Activated CD4-positive, alpha-beta T cell treated with anti-CD3 and anti-CD28 coated beads, Interleukin-2, Interleukin-4, amounts not matched to agents 100 ng/mL and 50 ng/mL, durations not matched to agents 16 hours and 8 hours (primary cell): ENCODE measurements around the gene RPH3AL.
"Not testable (repeated sequence)": the region's sequence is repeated elsewhere in the genome, so short reads cannot be mapped to it uniquely, and the experiment has no call there.

Source experiments
- DNase-seq: peaks from one replicate; pipeline ENCODE4 v3.0.0-alpha.2; 2020; ENCODE audit warnings: low spot score

RPH3AL gene

DNA sequence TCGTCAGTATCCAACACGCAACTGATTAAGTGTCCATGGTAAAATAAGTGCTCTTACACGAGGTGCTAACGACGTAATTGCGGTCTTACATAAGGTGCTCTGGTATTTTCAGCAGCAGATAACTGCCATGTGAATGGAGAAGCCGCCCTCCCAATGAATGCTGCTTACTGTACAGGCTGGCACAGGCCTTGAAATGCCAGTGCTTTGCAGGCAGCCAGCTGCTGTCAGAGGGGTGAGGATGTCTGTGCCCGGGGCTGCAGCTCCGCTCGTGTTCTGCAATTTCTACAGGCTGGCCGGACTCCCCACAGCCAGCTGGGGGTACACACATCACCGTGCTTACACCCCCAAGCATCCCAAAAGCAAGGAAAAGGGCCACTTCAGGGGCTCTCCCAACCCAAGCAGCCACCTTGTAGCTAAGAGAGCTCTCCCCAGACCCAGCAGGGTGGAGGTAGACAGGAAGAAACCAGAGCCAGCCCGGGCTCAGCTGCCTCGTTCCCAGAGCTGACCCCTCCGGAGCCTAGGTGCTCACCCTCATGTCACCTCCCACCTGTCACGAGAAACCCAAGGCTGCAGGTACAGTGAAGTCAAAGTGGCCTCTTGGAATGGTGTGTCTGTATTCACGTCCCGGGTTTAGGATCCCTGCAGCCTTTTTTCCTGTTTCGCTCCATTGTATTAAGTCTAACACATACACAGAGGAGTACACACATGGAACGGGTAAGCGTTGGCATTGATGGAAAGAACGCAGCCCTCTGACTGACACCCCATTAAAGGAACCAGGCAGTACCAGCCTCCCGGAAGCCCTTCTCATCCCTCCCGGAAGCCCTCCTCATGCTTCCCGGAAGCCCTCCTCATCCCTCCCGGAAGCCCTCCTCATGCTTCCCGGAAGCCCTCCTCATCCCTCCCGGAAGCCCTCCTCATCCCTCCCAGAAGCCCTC lies 27.2 kb upstream of the RPH3AL start:
- no peak for DNase-seq

DNA sequence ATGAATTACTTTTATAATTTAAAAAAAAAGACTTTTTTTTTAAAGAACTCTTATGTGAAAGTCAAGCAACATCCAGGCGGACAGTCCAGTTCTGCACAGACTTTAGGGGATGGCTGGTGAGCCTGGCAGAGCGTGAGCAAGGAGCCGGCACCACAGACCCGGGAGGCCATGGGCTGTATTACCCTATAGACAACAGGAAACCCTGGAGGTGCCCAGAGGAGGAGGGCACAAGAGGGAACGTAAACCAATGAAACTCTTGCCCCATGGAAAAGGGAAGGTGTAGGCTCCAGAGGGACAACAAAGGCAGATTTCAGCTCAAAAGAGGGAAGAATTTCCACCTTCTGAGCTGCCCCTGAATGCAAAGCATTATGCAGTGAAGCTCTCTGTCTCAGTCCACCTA lies 25.5 kb upstream of the RPH3AL start:
- no peak for DNase-seq

DNA sequence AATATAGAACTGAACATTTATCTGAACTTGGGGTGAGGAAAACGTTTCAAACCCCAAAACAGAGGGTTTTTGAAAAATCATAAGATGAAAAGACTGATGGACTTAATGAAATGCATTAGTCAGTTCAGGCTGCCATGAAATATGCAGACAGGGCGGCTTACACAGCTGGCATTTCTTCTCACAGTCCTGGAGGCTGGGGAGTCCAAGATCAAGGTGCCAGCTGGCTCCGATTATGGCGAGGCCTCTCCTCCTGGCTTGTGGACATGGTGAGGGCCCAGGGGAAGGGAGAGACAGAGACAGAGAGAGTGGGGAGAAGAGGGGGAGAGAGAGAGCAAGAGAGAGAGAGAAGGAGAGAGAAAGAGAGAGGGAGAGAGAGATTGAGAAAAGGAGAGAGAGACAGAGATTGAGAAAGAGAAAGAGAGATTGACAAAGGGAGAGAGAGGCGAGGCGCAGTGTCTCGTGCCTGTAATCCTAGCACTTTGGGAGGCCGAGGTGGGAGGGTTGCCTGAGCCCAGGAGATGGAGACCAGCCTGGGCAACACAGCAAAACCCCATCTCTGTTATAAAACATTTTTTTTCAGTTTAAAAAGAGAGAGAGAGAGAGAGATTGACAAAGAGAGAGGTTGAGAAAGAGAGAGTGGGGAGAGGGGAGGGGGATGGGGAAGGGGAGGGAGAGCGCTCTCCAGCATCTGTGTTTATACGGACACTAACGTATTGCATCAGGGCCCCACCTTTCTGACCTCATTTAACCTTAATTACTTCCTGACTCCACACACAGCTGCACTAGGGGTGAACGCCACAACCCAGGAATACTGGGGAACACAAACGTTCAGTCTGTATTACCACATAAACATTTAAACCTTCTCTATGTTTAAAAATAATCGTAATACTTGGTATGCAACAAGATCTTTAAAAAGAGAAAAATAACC lies 24.6 kb upstream of the RPH3AL start:
- no peak for DNase-seq

DNA sequence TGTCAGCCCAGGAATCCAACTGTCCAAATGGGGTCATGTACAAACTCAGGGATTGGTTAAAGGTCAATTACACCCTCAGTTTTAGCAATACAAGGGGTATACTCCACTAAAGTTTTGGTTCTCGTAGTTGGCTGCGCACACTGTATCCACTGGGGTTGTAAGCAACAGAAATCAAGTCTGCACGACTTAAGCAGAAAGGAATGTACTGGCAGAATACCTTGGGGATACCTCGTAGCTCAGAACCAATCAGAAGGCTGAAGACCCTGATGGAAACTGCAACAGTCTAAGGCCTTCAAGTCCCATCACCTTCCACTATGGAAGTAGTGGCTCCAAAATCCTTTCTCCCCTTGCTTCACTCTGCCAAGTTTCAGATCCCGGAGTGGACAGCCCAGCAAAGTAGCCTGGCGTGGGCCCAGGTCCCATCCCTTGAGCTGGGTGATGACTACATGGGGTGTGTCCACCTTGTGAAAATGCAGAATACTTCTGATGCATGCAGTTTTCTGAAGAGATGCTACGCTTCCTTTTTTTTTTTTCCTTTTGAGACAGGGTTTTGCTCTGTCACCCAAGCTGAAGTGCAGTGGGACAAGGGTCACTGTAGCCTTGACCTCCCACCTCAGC lies 21.1 kb upstream of the RPH3AL start:
- no peak for DNase-seq

DNA sequence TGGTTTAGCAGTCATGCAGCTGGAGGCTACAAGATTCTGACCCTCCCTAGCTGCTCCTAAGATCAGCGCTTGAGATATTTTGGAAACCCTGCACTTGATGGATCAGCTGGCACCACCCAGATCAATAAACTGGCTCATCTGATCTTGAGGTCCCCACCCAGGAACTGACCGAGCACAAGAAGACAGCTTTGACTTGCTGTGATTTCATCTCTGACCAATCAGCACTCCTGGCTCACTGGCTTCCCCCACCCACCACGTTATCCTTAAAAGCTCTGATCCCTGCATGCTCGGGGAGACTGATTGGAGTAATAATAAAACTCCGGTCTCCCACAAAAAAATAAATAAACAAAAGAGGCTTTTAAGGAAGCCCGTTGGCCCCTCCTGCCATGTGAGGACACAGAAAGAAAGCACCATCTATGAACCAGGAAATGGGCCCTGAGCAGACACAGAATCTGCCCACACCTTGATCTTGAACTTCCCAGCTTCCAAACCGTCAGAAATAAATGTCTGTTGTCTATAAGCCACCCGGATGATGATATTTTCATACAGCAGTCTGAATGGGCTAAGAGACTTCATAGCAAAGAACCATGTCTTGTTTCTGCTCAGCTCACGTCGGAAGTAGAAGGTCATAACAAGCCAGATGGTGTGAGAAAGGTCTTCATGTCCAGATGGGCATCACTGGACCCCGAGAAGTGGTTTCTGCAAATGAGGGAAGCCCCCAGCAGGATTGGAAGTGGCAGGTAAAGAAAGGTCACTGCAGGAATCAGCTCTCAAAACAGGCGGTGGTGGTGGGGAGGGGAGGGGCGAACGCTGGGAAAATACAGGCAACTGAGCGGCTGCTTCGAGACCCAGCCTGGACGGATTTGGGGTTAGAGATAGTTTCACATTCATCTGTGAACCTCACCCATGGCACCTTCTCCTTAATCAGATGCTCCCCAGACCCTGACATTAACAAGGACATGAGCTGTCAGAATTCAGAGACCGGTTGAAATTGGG lies 19.8 kb upstream of the RPH3AL start:
- no peak for DNase-seq

DNA sequence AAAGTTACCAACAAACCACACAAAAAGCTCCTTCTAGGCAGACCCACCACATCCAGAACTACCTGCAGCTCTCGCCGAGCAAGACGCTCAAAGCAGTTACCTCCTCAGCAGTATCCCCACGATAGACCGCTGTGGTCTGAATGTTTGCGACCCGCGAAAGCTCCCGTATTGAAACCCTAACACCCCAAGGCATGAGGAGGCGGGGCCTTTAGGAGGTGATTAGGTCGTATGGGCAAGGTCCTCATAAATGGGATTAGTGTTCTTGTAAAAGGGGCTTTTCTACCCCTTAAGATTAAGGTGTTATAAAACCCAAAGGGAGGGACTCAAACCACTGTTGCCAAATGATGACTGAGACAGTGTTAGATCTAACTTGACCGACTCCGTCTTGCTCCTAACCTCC lies 19.0 kb upstream of the RPH3AL start:
- no peak for DNase-seq

DNA sequence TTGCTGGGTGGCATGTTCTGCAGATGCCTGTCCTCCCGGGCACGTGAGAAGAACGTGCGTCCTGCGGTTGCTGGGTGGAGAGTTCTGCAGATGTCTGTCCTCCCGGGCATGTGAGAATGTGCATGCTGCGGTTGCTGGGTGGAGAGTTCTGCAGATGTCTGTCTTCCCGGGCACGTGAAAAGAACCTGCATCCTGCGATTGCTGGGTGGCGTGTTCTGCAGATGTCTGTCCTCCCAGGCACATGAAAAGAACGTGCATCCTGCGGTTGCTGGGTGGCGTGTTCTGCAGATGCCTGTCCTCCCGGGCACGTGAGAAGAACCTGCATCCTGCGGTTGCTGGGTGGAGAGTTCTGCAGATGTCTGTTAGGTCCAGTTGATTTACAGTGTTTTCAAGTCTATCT lies 15.0 kb upstream of the RPH3AL start:
- not testable (repeated sequence) for DNase-seq

DNA sequence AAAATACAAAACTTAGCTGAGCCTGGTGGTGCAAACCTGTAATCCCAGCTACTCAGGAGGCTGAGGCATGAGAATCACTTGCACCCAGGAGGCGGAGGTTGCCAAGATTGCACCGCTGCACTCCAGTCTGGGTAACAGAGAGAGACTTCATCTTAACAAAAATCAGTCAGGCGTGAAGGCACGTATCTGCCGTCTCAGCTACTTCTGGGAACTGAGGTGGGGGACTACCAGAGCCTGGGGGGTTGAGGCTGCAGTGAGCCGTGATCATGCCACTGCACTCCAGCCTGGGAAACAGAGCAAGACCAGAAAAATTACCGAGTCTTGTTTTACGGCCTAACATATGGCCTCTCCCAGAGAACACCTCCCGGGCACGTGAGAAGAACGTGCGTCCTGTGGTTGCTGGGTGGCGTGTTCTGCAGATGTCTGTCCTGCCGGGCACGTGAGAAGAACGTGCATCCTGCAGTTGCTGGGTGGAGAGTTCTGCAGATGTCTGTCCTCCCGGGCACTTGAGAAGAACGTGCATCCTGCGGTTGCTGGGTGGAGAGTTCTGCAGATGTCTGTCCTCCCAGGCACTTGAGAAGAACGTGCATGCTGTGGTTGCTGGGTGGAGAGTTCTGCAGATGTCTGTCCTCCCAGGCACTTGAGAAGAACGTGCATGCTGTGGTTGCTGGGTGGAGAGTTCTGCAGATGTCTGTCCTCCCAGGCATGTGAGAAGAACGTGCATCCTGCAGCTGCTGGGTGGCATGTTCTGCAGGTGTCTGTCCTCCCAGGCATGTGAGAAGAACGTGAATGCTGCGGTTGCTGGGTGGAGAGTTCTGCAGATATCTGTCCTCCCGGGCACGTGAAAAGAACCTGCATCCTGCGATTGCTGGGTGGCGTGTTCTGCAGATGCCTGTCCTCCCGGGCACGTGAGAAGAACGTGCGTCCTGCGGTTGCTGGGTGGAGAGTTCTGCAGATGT lies 14.3 kb upstream of the RPH3AL start:
- not testable (repeated sequence) for DNase-seq

DNA sequence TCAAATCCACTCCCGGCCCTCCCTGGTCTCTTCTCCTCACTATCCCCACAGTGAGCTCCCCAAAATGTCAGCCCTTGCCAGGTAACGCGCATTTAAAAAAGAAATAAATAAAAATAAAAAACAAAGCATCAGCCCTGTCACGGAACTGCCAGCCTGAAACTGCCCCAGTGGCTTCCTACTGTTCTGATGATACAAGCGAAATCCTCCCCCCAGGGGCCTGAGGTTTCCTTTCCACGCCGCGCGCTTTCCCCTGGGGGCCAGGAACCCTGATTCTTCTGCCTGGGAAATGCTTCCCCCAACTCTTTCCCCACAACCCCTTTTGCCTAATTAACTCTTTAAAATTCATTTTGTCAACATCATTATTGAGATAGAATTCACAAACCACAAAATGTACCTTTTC lies 12.2 kb upstream of the RPH3AL start:
- no peak for DNase-seq

DNA sequence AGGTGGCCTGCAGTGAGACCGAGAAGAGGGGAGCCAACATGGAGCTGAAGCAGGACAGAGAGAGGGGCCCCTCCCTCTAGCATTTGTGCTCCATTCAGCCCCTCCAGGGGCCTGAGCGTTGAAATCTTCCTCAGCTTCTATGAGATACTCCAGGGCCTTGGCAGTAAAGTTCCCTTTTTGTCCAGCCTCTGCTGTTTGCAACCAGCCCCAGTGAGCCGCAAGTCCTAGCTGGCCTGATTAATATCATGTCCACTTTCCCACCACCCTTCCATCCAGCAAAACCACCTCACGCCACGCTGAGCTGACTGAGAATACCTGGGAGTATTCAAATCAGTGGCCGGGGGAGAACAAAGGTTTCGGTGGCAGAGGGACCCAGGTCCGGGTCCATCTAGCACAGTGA lies 11.7 kb upstream of the RPH3AL start:
- DNase-seq, result no peak

DNA sequence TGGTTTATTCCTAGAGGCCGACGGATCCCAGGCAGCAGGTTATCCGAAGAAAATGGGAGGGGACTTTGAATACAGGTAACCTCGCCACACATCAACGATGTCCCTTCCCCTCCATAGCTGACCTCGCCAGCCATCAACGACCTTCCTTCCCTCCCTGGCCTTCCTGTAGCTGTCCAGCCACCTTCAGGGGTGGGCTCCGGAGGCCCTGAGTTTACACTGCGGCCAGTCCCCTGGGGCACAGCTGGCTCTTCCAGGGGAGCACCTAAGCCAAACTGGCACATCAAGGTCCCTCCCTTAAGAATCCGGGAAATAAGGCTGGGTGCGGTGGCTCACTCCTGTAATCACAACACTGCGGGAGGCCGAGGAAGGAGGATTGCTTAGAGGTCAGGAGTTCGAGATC lies 10.1 kb upstream of the RPH3AL start:
- DNase-seq, result no peak

DNA sequence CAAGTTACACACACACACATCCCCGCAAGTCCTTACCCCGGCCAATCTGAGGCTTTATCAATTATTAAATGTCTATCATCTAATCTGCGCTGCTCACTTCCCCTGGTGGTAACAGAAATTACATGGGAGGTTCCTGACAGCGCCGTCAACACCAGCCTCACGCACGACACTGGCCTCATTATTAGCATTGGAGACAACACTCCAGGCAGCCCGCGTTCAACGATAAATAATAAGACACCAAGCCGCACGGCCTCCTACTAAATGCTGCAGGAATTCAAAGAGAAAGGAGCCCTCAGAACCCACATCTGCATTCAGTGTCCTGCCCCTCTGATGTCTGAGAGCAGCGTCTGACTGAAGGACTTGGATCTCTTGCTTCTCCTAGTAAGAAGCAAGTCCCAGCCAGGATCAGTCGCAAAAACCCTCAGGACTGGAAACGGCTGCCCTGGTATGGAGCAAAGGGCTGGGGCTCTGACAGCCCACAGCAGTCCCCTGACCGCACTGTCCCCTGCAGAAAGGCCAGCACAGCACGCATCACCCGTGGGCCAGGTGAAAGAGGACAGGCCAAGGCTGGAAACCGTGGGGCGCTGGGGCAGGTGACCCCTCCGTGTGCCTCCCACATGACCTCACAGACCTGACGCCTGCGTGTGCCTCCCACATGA lies 7.6 kb upstream of the RPH3AL start:
- DNase-seq, result no peak

DNA sequence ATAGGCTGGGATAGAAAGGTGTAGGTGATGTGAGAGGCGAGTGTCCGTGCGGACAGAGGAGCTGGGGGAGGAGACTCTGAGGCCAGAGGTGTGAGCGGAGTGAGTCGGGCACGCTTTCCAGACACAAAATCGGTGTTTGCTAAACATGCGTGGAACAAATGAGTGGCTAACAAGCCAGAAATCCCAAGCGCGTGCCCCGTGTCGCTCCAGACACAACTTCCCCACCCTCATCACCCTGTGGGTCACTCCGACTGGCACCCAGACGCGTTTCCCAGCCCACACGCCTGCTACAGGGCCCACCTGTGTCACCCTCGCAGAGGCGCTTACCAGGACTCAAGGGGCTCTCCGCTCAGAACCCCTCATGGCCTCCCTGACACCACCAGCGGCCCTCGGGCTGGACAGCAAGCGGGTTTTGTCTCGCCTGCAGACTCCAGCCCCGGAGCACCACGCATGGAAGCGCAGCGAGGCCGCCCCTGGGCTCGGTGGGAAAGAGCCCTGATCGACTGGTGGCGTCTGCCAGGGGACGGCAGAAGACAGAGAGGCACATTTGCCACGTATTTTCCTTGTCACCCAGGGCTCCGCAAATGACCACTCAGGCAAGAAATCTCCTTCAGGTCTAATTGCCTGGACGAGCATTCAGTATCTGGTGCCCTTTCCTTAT lies 6.0 kb upstream of the RPH3AL start:
- DNase-seq, result no peak

DNA sequence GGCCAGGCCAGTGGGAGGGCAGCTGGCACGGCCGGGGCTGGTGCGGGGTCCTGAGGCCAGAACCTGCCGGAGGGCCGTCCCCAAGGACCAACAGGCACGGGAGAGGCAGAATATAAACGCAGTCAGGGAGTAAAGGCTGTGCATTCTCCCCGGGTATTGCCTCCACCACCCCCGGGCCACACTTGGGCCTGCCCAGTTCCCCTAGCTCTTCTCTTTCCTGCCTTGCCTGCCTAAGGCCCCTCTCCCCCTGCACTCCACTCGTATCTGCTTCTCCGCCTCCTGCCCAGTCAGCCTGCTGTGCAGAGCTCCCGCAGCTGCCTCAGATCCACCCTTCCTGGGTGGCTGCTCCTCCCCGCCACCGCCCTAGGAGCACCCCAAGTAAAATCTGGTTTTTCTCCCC lies 5.0 kb upstream of the RPH3AL start:
- no peak for DNase-seq

DNA sequence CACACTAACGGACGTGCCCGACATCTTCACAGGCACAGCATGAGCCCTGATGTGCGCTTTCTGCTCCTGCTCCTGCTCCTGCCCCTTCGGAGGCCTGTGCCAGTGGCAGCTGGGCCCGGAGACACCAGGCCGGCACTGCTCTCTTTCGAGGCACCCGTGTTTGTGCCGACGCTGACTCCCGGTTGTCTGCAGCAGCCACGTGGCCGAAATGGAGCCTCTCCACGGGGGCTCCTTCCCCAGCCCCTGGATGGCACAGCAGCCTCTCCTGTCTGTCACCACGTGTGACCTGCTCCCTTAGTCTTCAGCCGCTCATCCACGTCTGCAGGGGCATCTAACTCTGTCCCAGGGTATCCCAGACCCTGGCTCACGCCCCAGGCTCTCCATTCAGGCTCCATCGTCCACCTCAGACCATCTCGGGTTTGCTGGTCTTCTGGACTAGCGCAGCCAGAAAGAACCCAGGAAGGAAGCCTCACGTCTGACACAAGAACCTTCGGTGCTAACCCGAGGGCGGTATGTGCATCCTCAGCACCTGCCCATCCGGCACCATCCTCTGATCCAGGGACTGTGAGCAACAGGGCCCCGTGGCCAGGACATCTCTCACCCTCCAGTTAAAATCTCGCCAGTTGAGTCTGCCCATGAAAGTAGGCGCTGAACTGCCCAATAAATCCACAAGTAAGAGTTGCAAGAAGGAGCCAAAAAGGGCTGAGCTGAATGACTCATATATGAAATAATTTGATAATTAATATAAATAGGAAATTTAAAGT lies 4.2 kb upstream of the RPH3AL start:
- no peak for DNase-seq

DNA sequence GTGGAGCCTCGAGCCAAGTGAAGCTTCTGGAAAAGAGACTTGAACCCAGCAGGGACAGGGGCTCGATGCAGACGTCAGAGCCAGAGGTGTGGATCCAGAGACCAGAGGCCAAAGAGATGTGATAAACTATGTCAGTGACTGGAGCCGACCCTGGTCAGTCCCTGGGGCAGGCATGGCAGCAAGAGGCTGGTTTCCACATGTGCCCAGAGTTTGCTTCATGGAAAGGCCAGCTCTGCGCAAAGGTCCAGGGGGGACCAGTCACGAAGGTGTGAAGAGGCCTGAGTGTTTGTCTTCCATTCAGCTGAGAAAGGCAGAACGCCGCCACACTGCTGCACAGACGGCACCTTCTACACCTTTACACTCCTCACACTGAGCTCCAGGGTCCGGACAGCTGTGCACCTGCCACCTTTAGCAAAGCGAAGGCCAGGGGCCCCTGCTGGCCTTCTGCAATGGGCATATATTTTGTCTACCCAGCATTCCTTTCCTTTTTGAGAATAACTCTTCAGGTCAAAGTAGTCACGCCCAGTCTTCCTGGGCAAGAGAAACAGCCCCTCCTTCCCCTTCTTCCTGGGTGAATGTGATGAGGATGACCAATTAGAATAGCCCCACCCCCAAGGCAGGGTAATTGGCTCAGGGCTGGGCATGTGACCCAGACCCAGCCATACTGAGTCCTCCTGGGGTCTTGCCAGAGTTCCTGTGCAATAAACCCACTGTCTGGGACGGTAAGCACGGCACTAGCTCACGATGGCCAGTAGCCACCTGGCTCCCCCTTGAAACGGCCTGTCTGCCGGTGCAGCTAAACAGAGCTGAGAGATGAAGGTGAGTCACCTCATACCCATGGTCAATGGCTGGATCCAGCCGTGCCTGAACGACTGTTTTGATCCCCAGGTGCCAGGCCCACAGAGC lies 2.3 kb upstream of the RPH3AL start:
- DNase-seq, result no peak

DNA sequence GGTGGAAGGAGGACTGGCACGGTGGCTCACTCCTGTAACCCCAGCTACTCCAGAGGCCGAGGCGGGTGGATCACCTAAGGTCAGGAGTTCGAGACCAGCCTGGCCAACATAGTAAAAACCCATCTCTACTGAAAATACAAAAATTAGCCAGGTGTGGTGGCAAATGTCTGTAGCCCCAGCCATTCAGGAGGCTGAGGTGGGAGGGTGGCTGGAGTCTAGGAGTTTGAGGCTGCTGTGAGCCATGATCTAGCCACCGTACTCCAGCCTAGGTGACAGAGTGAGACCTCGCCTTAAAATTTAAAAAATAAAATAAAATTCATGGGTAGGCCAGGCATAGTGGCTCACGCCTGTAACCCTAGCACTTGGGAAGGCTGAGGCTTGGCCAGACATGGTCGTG lies 1.2 kb upstream of the RPH3AL start:
- DNase-seq, result no peak
